WERI-Rb-1 (cell line): ENCODE results near the gene DNAAF2.
"Not testable (repeated sequence)": the region's sequence is repeated elsewhere in the genome, so short reads cannot be mapped to it uniquely, and the experiment has no call there.

Experiments
- DNase-seq: peaks from one replicate; pipeline ENCODE4 v3.0.0-alpha.2; 2020
- H3K27ac ChIP-seq: fragments of 250-450 bp; sonication (Bioruptor Pico); 2 replicates; pipeline ENCODE4 v1.5.1; 2020; ENCODE audit warnings: mild to moderate bottlenecking, moderate library complexity
- H3K27me3 ChIP-seq: fragments of 250-450 bp; sonication (Bioruptor Pico); 2 replicates; pipeline ENCODE4 v1.5.1; 2021; ENCODE audit warnings: mild to moderate bottlenecking, low read depth, moderate library complexity; ENCODE audit not compliant: insufficient read depth, severe bottlenecking
- H3K36me3 ChIP-seq: fragments of 250-450 bp; sonication (Bioruptor Pico); 2 replicates; pipeline ENCODE4 v1.5.1; 2020; ENCODE audit warnings: mild to moderate bottlenecking, moderate library complexity
- H3K4me3 ChIP-seq: 2 replicates; pipeline ENCODE4 v1.5.1; 2011; ENCODE audit warnings: low read depth, mild to moderate bottlenecking, control low read depth, low read length
- H3K9me3 ChIP-seq: fragments of 250-450 bp; sonication (Bioruptor Pico); 2 replicates; pipeline ENCODE4 v1.5.1; 2021; ENCODE audit warnings: mild to moderate bottlenecking, moderate library complexity; ENCODE audit not compliant: severe bottlenecking
- TF ChIP-seq, protein P1 (sequence below): IDR thresholded peaks from 2 replicates; pipeline ENCODE4 v1.5.1; 2011; ENCODE audit warnings: low read depth, mild to moderate bottlenecking, control low read depth, inconsistent platforms, low read length

Gene DNAAF2

DNA sequence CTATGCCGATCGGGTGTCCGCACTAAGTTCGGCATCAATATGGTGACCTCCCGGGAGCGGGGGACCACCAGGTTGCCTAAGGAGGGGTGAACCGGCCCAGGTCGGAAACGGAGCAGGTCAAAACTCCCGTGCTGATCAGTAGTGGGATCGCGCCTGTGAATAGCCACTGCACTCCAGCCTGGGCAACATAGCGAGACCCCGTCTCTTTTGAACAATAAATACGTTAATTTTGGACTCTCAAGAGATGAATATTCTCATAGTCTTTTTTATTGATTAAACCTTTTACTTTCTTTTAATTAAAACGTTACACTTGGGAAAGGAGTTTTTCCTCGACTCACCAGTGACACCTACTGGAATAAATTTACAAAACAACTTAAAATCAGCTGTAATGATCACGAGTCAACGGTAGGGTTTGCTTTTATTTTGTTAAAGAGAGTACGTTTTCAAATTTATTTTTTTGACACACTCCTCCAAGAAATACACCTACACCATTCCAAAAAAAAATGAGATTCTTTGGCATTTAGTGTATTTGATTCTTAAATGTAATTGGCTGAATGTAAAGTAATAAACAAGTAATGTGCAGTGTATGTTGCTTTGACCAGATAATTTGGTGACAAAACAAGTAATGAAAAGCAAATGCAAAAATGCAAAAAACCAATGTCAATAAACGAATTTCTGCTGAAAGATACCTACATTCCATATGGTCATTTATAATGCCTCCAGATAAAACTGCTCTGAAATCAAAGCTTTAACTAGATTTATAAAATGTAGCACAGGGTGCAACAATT, 48.2 kb downstream of the DNAAF2 start:
- H3K27me3 ChIP-seq = no peaks in the 10 kb centered on the region
- TF ChIP-seq, protein P1, sequence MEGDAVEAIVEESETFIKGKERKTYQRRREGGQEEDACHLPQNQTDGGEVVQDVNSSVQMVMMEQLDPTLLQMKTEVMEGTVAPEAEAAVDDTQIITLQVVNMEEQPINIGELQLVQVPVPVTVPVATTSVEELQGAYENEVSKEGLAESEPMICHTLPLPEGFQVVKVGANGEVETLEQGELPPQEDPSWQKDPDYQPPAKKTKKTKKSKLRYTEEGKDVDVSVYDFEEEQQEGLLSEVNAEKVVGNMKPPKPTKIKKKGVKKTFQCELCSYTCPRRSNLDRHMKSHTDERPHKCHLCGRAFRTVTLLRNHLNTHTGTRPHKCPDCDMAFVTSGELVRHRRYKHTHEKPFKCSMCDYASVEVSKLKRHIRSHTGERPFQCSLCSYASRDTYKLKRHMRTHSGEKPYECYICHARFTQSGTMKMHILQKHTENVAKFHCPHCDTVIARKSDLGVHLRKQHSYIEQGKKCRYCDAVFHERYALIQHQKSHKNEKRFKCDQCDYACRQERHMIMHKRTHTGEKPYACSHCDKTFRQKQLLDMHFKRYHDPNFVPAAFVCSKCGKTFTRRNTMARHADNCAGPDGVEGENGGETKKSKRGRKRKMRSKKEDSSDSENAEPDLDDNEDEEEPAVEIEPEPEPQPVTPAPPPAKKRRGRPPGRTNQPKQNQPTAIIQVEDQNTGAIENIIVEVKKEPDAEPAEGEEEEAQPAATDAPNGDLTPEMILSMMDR = peak; percentile 53
- H3K9me3 ChIP-seq = no peaks in the 10 kb centered on the region
- peak; percentile 38 for DNase-seq
- H3K4me3 ChIP-seq = peak overlapping the region; percentile 99
- H3K27ac ChIP-seq = peak overlapping the region; percentile 88
- peaks cover 32% of the 10 kb centered on the region for H3K36me3 ChIP-seq

DNA sequence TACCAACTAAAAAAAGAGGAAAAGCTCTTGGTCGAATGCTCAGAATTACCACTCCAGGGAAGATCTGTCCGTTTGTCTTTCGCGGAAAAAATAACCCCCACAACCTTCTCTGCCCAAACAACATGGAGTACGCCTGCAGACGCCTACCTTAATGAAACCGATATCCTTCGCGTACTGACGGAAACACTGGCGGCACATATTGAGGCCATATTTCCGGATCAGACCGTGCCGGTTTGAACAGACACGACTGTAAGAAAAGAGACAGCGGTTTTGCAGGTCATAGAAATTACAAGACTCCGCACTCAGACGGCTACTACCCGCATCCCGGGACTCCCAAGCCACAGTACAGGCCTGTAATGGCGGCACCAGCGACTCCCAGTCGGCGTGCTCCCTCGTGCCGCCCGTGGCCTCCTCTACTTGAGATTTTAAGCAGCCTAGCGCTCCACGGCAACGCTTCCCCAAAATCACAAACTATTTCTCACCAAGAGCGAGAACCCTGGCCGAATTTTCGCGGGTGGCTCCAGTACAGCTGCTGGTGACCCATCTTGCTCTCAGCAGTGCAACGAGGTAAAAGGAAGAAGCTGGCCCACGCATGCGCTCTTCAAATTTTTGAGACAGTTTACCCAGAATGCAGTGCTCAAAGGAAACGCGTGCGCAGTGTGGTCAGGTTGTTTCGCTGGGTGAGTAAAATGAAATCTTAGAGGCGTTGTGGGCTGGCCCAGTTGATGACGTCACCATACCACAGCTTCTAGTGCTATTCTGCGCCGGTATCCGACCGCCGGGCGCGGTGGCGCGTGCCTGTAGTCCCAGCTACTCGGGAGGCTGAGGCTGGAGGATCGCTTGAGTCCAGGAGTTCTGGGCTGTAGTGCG, 49.0 kb downstream of the DNAAF2 start, which contains the start of gene RPS29:
TSS of gene RPS29 (minus strand) at position 578 of the 870 bp plus-strand sequence. CDS start at position 544, 34 bp downstream.
- peak; percentile 97 for DNase-seq
- peak within 1 kb of the TSS; percentile 99 for H3K4me3 ChIP-seq
- H3K27ac ChIP-seq = peak within 1 kb of the TSS; percentile 88
- TF ChIP-seq, protein P1 = no peak
- H3K27me3 ChIP-seq = no peaks in the 10 kb centered on the region
- H3K9me3 ChIP-seq = no peaks in the 10 kb centered on the region
- peaks cover 39% of the 10 kb centered on the region for H3K36me3 ChIP-seq

DNA sequence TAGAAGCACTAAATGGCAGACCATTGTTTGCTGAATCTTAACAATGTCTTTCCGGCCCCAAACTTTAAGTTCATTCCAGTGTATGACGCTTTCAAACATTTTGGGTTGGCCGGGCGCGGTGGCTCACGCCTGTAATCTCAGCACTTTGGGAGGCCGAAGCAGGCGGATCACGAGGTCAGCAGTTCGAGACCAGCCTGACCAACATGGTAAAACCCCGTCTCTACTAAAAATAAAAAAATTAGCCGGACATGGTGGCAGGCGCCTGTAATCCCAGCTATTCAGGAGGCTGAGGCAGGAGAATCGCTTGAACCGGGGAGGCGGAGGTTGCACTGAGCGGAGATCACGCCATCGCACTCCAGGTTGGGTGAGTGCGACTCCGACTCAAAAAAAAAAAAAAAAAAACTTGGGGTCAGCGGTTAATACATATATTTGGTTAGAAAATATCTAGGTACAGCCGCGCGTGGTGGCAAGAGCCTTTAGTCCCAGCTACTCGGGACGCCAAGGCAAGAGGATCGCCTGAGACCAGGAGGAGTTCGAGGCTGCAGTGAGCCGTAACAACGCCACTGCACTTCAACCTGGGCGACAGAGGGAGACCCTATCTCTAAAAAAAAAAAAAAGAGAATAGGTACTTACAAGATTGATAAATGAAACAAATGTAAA, 49.9 kb downstream of the DNAAF2 start:
- H3K4me3 ChIP-seq = peak overlapping the region; percentile 99
- H3K9me3 ChIP-seq, H3K27me3 ChIP-seq, DNase-seq: not testable (repeated sequence)
- peaks cover 39% of the 10 kb centered on the region for H3K36me3 ChIP-seq
- H3K27ac ChIP-seq = peak overlapping the region; percentile 88

DNA sequence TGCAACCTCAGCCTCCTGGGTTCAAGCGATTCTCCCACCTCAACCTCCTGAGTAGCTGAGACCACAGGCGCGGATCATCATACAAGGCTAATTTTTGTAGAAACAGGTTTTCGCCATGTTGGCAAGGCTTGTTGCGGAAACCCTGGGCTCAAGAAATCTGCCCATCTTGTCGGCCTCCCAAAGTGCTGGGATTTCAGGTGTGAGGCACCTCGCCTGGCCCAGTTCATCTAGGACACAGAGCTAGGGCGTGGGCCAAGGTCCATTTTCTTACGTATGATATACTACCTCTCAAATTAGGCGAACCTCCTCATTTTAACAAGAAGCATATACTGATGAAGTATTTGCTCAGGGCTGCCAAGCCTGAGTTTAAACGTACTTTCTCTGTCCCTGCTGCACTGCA, 51.0 kb downstream of the DNAAF2 start:
- TF ChIP-seq, protein P1 = no peak
- DNase-seq = no peak
- H3K36me3 ChIP-seq = peaks cover 39% of the 10 kb centered on the region
- H3K27me3 ChIP-seq = no peaks in the 10 kb centered on the region
- H3K9me3 ChIP-seq = no peaks in the 10 kb centered on the region
- H3K27ac ChIP-seq = no peak overlapping the region
- H3K4me3 ChIP-seq = no peak overlapping the region

DNA sequence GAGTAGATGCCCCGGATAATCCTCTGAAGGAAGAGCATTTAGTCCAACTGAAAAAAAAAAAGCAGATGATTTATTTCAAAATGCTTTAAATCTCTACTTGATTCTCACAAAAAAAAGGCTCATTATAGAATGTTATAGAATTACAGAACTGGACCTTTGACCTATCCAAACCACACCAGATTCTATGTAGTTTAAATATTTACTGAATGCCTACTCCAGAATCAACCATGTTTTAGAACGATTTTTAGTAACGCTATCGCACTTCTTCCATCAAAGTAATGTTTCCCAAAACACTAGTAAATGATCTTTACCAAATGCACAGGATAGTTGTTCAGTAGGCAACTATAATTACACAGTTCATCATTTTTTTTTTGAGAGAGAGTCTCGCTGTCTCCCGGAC, 51.4 kb downstream of the DNAAF2 start:
- H3K9me3 ChIP-seq = no peaks in the 10 kb centered on the region
- no peak for DNase-seq
- peaks cover 39% of the 10 kb centered on the region for H3K36me3 ChIP-seq
- no peak overlapping the region for H3K27ac ChIP-seq
- TF ChIP-seq, protein P1 = no peak
- H3K27me3 ChIP-seq = no peaks in the 10 kb centered on the region
- H3K4me3 ChIP-seq = no peak overlapping the region
